WTC11 (cell line): ENCODE results near the gene CLK2. TPM values are rescaled to one million over a fixed set of nuclear protein-coding genes. Genes with fewer than 3 reads are reported as not detected.

ENCODE experiments used
- ATAC-seq: fragments of 200-7000 bp; cut with Tn5 transposase; 2 replicates; pipeline ENCODE4 v1.10.0; 2021; ENCODE audit warnings: mild to moderate bottlenecking, moderate library complexity
- CTCF ChIA-PET: fragments of 300-600 bp; sonication (Branson Sonifier 250); formaldehyde crosslinking; loops from one replicate; lab custom pipeline; 2021; ENCODE audit warnings: antibody characterized with exemption; lab: Charles Lee
- POLR2A ChIA-PET: fragments of 350-600 bp; sonication (Branson Sonifier 250); formaldehyde crosslinking; loops from one replicate; lab custom pipeline; 2021; ENCODE audit warnings: antibody characterized with exemption; lab: Charles Lee
- DNase-seq: peaks from one replicate; pipeline ENCODE4 v3.0.0; 2021; ENCODE audit warnings: low spot score
- H3K27ac Mint-ChIP-seq: 2 replicates; pipeline ENCODE4 v1.8.0; 2021; ENCODE audit warnings: mixed read lengths
- H3K27me3 Mint-ChIP-seq: 2 replicates; pipeline ENCODE4 v1.8.0; 2021; ENCODE audit warnings: low read depth, mild to moderate bottlenecking, moderate library complexity, mixed read lengths
- H3K36me3 Mint-ChIP-seq: 2 replicates; pipeline ENCODE4 v1.8.0; 2021; ENCODE audit warnings: mixed read lengths
- H3K4me1 Mint-ChIP-seq: 2 replicates; pipeline ENCODE4 v1.8.0; 2022; ENCODE audit warnings: mixed read lengths
- H3K4me3 Mint-ChIP-seq: 2 replicates; pipeline ENCODE4 v1.8.0; 2021; ENCODE audit warnings: mild to moderate bottlenecking, moderate library complexity, mixed read lengths
- H3K9me3 Mint-ChIP-seq: 2 replicates; pipeline ENCODE4 v1.8.0; 2021; ENCODE audit warnings: mixed read lengths
- ESRRA ChIP-seq: sonication (generic); formaldehyde crosslinking; IDR thresholded peaks from 2 replicates; pipeline ENCODE4 v1.8.1; 2022; ENCODE audit warnings: mild to moderate bottlenecking, missing genetic modification reagents, borderline replicate concordance
- GABPB1 ChIP-seq: sonication (generic); formaldehyde crosslinking; IDR thresholded peaks from 2 replicates; pipeline ENCODE4 v1.8.1; 2023; ENCODE audit warnings: mild to moderate bottlenecking, missing genetic modification reagents
- MXD4 ChIP-seq: fragments of 250-450 bp; sonication (Bioruptor Pico); IDR thresholded peaks from 2 replicates; pipeline ENCODE4 v1.8.0; 2021; ENCODE audit warnings: mild to moderate bottlenecking, moderate library complexity, borderline replicate concordance
- TEAD4 ChIP-seq: sonication (generic); formaldehyde crosslinking; IDR thresholded peaks from 2 replicates; pipeline ENCODE4 v1.8.0; 2022; ENCODE audit warnings: mild to moderate bottlenecking, missing genetic modification reagents
- ZNF219 ChIP-seq: sonication (generic); formaldehyde crosslinking; IDR thresholded peaks from 2 replicates; pipeline ENCODE4 v1.8.0; 2023; ENCODE audit warnings: missing genetic modification reagents, mild to moderate bottlenecking, borderline replicate concordance
- total RNA-seq: library from RNA; stranded (reverse); gene quantifications from 3 replicates; pipeline ENCODE4 v1.2.3, GENCODE V29; 2021
- TF ChIP-seq, protein P1 (sequence below): sonication (generic); formaldehyde crosslinking; IDR thresholded peaks from 2 replicates; pipeline ENCODE4 v1.8.0; 2022; ENCODE audit warnings: mild to moderate bottlenecking, missing genetic modification reagents
- TF ChIP-seq, protein P2 (sequence below): sonication (generic); formaldehyde crosslinking; IDR thresholded peaks from 2 replicates; pipeline ENCODE4 v1.8.0; 2022; ENCODE audit warnings: missing genetic modification reagents
- TF ChIP-seq, protein P3 (sequence below): fragments of 250-450 bp; sonication (Bioruptor Pico); IDR thresholded peaks from 2 replicates; pipeline ENCODE4 v1.9.0; 2021; ENCODE audit warnings: mild to moderate bottlenecking, borderline replicate concordance
- TF ChIP-seq, protein P4 (sequence below): sonication (generic); formaldehyde crosslinking; IDR thresholded peaks from 2 replicates; pipeline ENCODE4 v1.8.1; 2023; ENCODE audit warnings: mild to moderate bottlenecking, missing genetic modification reagents
- TF ChIP-seq, protein P5 (sequence below): sonication (generic); formaldehyde crosslinking; IDR thresholded peaks from 2 replicates; pipeline ENCODE4 v1.8.1; 2023; ENCODE audit warnings: mild to moderate bottlenecking, moderate library complexity, missing genetic modification reagents

The CLK2 gene
- total RNA-seq, 1 experiment from 2014 or later = 74.4 TPM

DNA sequence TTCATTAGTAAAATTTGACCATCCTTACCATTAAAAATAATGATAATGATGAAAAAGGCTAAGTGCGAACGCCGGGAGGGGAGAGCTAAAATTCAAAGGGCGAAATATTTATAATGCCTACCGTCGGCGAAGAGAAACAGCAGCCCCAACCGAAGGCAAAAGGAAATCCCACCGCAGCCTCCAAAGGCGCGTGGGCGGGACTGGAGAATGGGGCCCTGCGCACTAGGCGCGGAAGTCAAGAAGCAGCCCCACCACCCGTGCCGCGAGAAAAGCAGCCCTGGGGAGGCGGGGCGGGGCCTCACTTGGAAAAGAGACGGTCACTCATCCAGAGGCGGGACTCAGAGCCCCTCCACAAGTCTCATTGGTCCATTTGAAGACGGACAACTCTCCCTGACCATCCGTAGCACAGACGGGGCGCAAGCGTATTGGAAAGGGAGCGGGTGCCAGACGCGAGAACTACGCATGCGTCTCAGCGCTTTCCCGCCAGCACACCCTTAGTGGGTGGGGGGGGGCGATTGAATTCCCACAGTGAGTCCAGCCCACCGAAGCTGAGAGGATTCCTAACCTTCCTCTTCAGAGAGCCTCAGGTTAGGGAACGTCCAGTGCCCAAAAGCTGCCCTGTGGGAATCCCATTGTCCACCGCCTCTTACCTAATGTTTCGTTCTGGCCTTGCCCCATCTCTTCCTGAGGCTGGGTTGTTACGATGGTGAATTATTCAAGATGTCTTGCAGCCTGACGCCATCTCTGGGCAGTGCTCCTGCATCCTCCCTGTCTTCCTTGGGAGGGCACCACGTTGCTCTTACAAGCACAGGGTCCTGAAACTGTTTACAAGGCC lies 45.8 kb downstream of the CLK2 start (continued):
- TF ChIP-seq TEAD4 (CRISPR knock-in tag) (no peak), GABPB1 (CRISPR knock-in tag) (no peak; the same call in 1 of the 2 replicates), MXD4 (no peak), ESRRA (no peak), ZNF219 (CRISPR knock-in tag) (no peak)
- TF ChIP-seq, protein P1, sequence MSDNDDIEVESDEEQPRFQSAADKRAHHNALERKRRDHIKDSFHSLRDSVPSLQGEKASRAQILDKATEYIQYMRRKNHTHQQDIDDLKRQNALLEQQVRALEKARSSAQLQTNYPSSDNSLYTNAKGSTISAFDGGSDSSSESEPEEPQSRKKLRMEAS (CRISPR knock-in tag) = peak; percentile 41
- TF ChIP-seq, protein P2, sequence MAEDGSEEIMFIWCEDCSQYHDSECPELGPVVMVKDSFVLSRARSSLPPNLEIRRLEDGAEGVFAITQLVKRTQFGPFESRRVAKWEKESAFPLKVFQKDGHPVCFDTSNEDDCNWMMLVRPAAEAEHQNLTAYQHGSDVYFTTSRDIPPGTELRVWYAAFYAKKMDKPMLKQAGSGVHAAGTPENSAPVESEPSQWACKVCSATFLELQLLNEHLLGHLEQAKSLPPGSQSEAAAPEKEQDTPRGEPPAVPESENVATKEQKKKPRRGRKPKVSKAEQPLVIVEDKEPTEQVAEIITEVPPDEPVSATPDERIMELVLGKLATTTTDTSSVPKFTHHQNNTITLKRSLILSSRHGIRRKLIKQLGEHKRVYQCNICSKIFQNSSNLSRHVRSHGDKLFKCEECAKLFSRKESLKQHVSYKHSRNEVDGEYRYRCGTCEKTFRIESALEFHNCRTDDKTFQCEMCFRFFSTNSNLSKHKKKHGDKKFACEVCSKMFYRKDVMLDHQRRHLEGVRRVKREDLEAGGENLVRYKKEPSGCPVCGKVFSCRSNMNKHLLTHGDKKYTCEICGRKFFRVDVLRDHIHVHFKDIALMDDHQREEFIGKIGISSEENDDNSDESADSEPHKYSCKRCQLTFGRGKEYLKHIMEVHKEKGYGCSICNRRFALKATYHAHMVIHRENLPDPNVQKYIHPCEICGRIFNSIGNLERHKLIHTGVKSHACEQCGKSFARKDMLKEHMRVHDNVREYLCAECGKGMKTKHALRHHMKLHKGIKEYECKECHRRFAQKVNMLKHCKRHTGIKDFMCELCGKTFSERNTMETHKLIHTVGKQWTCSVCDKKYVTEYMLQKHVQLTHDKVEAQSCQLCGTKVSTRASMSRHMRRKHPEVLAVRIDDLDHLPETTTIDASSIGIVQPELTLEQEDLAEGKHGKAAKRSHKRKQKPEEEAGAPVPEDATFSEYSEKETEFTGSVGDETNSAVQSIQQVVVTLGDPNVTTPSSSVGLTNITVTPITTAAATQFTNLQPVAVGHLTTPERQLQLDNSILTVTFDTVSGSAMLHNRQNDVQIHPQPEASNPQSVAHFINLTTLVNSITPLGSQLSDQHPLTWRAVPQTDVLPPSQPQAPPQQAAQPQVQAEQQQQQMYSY (CRISPR knock-in tag) = no peak

DNA sequence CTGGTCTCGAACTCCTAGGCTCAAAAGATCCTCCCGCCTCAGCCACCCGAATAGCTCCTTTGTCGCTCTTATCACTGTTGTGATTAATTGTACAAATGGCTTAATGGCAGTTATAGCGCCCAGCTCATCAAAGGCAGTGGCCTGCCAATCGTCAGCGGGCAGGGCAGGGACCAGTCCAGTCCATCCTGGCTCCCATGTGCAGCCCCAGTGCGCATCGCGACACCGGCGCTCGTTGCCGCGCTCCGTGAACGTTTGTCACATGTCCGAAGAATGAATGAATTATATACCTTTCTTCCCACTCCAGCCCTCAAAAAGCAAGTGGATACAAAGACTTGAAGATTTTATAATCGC lies 46.4 kb downstream of the CLK2 start:
- 0 out of 2 replicates have a peak, but pooled peaks have one; percentile 16 for TF ChIP-seq GABPB1 (CRISPR knock-in tag)
- TF ChIP-seq, protein P3, sequence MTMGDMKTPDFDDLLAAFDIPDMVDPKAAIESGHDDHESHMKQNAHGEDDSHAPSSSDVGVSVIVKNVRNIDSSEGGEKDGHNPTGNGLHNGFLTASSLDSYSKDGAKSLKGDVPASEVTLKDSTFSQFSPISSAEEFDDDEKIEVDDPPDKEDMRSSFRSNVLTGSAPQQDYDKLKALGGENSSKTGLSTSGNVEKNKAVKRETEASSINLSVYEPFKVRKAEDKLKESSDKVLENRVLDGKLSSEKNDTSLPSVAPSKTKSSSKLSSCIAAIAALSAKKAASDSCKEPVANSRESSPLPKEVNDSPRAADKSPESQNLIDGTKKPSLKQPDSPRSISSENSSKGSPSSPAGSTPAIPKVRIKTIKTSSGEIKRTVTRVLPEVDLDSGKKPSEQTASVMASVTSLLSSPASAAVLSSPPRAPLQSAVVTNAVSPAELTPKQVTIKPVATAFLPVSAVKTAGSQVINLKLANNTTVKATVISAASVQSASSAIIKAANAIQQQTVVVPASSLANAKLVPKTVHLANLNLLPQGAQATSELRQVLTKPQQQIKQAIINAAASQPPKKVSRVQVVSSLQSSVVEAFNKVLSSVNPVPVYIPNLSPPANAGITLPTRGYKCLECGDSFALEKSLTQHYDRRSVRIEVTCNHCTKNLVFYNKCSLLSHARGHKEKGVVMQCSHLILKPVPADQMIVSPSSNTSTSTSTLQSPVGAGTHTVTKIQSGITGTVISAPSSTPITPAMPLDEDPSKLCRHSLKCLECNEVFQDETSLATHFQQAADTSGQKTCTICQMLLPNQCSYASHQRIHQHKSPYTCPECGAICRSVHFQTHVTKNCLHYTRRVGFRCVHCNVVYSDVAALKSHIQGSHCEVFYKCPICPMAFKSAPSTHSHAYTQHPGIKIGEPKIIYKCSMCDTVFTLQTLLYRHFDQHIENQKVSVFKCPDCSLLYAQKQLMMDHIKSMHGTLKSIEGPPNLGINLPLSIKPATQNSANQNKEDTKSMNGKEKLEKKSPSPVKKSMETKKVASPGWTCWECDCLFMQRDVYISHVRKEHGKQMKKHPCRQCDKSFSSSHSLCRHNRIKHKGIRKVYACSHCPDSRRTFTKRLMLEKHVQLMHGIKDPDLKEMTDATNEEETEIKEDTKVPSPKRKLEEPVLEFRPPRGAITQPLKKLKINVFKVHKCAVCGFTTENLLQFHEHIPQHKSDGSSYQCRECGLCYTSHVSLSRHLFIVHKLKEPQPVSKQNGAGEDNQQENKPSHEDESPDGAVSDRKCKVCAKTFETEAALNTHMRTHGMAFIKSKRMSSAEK = no peak
- TF ChIP-seq, protein P4, sequence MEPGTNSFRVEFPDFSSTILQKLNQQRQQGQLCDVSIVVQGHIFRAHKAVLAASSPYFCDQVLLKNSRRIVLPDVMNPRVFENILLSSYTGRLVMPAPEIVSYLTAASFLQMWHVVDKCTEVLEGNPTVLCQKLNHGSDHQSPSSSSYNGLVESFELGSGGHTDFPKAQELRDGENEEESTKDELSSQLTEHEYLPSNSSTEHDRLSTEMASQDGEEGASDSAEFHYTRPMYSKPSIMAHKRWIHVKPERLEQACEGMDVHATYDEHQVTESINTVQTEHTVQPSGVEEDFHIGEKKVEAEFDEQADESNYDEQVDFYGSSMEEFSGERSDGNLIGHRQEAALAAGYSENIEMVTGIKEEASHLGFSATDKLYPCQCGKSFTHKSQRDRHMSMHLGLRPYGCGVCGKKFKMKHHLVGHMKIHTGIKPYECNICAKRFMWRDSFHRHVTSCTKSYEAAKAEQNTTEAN (CRISPR knock-in tag) = peak; percentile 30; the same call in 1 of the 2 replicates
- TF ChIP-seq, protein P5, sequence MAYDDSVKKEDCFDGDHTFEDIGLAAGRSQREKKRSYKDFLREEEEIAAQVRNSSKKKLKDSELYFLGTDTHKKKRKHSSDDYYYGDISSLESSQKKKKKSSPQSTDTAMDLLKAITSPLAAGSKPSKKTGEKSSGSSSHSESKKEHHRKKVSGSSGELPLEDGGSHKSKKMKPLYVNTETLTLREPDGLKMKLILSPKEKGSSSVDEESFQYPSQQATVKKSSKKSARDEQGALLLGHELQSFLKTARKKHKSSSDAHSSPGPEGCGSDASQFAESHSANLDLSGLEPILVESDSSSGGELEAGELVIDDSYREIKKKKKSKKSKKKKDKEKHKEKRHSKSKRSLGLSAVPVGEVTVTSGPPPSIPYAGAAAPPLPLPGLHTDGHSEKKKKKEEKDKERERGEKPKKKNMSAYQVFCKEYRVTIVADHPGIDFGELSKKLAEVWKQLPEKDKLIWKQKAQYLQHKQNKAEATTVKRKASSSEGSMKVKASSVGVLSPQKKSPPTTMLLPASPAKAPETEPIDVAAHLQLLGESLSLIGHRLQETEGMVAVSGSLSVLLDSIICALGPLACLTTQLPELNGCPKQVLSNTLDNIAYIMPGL (CRISPR knock-in tag) = peak; percentile 10; the same call in 1 of the 2 replicates
- DNase-seq = peak; percentile 60
- CTCF ChIA-PET = interaction anchor here (0.9 to 6.1 kb wide), 14 partner anchors 18 to 209 kb away, joined by 3 to 48 read pairs (median 4); partner anchors contain the start of genes CLK2, KRTCAP2, MTX1 and THBS3
- ATAC-seq = peak; percentile 29
- no peaks in the 10 kb centered on the region for H3K9me3 Mint-ChIP-seq
- peaks cover 29% of the 10 kb centered on the region for H3K27me3 Mint-ChIP-seq
- H3K4me3 Mint-ChIP-seq = peak overlapping the region; percentile 92
- no peaks in the 10 kb centered on the region for H3K36me3 Mint-ChIP-seq
- H3K4me1 Mint-ChIP-seq = peaks cover 25% of the 10 kb centered on the region
- POLR2A ChIA-PET = interaction anchor here (0.7 to 1.4 kb wide), 6 partner anchors 17 to 210 kb away, joined by 3 to 6 read pairs (median 4); no protein-coding TSS in a partner anchor
- H3K27ac Mint-ChIP-seq = peak overlapping the region; percentile 95
